Measurements from ENCODE around the gene PRADC1.

GRCh38 chr2:73187549-73187948 is 45.5 kb downstream of the PRADC1 start:
- TF ChIP-seq, protein P1, sequence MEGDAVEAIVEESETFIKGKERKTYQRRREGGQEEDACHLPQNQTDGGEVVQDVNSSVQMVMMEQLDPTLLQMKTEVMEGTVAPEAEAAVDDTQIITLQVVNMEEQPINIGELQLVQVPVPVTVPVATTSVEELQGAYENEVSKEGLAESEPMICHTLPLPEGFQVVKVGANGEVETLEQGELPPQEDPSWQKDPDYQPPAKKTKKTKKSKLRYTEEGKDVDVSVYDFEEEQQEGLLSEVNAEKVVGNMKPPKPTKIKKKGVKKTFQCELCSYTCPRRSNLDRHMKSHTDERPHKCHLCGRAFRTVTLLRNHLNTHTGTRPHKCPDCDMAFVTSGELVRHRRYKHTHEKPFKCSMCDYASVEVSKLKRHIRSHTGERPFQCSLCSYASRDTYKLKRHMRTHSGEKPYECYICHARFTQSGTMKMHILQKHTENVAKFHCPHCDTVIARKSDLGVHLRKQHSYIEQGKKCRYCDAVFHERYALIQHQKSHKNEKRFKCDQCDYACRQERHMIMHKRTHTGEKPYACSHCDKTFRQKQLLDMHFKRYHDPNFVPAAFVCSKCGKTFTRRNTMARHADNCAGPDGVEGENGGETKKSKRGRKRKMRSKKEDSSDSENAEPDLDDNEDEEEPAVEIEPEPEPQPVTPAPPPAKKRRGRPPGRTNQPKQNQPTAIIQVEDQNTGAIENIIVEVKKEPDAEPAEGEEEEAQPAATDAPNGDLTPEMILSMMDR (IDR thresholded peaks at IDR 0.05): no peak
- TF ChIP-seq POLR2A (IDR thresholded peaks at IDR 0.05) (no peak), POLR2AphosphoS5 (IDR thresholded peaks at IDR 0.05) (no peak)

Measured in breast epithelium (tissue), 3 donors.